ENCODE results near the gene SECISBP2L. TPM values are rescaled to one million over a fixed set of nuclear protein-coding genes. Genes with fewer than 3 reads are reported as not detected.

SECISBP2L gene
- polyA plus RNA-seq, 1 donor = 33.5 TPM

GRCh38 chr15:48940508-48940907, 105.7 kb downstream of the SECISBP2L start:
- no peak overlapping the region for H3K27ac ChIP-seq (ENCODE audit: low read length)
- WGBS (ENCODE audit: insufficient coverage, low lambda C conversion rate) = 60% methylated on average over 1 of the region's 6 CpGs

DNA sequence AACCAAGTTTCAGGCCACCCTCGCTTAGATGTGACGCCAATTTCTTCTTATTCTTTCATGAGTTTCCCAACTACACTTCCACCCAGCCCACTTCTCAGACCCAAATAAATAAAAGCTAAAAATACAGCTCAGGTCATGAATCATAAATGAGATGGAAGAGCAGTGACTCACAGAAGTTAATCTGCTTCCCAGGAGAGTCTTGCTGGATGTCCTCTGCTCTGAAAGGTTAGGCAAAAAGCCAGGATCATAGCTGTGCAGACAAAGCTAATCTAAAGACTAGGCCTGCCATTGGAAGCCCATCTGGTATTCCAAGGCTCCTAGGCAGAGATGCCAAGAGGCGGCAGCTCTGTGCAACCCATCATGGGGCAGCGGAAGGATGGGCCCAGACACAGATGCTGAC, 106.6 kb downstream of the SECISBP2L start:
- Histone ChIP-seq H3K9me3 (ENCODE audit: control insufficient read depth, low read depth, low read length) (no peaks in the 10 kb centered on the region), H3K4me1 (ENCODE audit: control insufficient read depth, insufficient read depth, low read length) (no peaks in the 10 kb centered on the region), H3K36me3 (ENCODE audit: control insufficient read depth, insufficient read depth, low read length) (no peaks in the 10 kb centered on the region), H3K4me3 (ENCODE audit: low read length) (no peak overlapping the region), H3K27me3 (ENCODE audit: control insufficient read depth, insufficient read depth, low read length) (no peaks in the 10 kb centered on the region), H3K27ac (ENCODE audit: low read length) (no peak overlapping the region)
- WGBS (ENCODE audit: insufficient coverage, low lambda C conversion rate) = no CpG with 5 or more reads among the region's 4 CpGs
- DNase-seq = no peak

More at GRCh38 chr15:48940508-48940907, 105.7 kb downstream of the SECISBP2L start:
- Histone ChIP-seq H3K9me3 (ENCODE audit: control insufficient read depth, low read depth, low read length) (no peaks in the 10 kb centered on the region), H3K36me3 (ENCODE audit: control insufficient read depth, insufficient read depth, low read length) (no peaks in the 10 kb centered on the region), H3K4me1 (ENCODE audit: control insufficient read depth, insufficient read depth, low read length) (no peaks in the 10 kb centered on the region), H3K4me3 (ENCODE audit: low read length) (no peak overlapping the region), H3K27me3 (ENCODE audit: control insufficient read depth, insufficient read depth, low read length) (no peaks in the 10 kb centered on the region)
- DNase-seq = no peak

Other genes with a start within 250 kb of the SECISBP2L start
- gene CEP152, start 235.4 kb downstream of the SECISBP2L start, polyA plus RNA-seq = 6.4 TPM
- gene EID1, start 168.3 kb downstream of the SECISBP2L start, polyA plus RNA-seq = 164 TPM
- gene SHC4, start 82.5 kb downstream of the SECISBP2L start, polyA plus RNA-seq = 1.7 TPM
- 93.9 TPM for gene COPS2, start 109.2 kb upstream of the SECISBP2L start, polyA plus RNA-seq
- 25.0 TPM for gene GALK2, start 123.8 kb upstream of the SECISBP2L start, polyA plus RNA-seq